A673 (cell line): ENCODE data around the gene LMF1.

Experiments
- EZH2 ChIP-seq: fragments of 200-600 bp; sonication (generic); IDR thresholded peaks from 2 replicates; pipeline ENCODE4 v1.6.1; 2017; ENCODE audit warnings: borderline replicate concordance, low read depth, mild to moderate bottlenecking, mixed read lengths, antibody characterized with exemption, low read length; ENCODE audit not compliant: poor library complexity, severe bottlenecking
- TF ChIP-seq, protein P1 (sequence below): fragments of 300-800, 200-600 bp; sonication (generic); conservative IDR thresholded peaks from 2 replicates; pipeline ENCODE4 v1.5.1; 2017; ENCODE audit warnings: low read depth, mild to moderate bottlenecking, antibody characterized with exemption, low read length, moderate library complexity, mixed read lengths

DNA sequence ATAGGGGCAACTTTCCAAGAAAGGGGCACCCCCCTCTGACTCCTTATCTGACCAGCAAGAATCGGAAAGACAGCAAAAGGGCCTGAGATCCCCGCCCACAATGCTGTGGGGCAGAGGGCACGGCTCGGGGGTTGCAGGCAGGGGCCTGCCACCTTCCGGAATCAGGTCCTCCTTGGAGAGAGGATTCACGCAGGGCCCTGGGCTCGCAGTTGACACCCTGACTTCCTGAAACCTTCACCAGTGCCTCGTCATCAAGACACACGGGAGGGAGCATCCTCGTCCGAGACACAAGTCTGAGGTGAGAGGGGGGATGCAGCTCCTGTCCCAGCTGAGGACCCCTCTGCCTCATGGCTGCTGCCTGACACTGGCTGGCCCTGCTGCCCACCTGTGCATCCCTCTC, 81.2 kb downstream of the LMF1 start:
- TF ChIP-seq, protein P1, sequence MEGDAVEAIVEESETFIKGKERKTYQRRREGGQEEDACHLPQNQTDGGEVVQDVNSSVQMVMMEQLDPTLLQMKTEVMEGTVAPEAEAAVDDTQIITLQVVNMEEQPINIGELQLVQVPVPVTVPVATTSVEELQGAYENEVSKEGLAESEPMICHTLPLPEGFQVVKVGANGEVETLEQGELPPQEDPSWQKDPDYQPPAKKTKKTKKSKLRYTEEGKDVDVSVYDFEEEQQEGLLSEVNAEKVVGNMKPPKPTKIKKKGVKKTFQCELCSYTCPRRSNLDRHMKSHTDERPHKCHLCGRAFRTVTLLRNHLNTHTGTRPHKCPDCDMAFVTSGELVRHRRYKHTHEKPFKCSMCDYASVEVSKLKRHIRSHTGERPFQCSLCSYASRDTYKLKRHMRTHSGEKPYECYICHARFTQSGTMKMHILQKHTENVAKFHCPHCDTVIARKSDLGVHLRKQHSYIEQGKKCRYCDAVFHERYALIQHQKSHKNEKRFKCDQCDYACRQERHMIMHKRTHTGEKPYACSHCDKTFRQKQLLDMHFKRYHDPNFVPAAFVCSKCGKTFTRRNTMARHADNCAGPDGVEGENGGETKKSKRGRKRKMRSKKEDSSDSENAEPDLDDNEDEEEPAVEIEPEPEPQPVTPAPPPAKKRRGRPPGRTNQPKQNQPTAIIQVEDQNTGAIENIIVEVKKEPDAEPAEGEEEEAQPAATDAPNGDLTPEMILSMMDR: no peak
- no peak for TF ChIP-seq EZH2
